ENCODE data around the gene PNPLA7.

The PNPLA7 gene

DNA sequence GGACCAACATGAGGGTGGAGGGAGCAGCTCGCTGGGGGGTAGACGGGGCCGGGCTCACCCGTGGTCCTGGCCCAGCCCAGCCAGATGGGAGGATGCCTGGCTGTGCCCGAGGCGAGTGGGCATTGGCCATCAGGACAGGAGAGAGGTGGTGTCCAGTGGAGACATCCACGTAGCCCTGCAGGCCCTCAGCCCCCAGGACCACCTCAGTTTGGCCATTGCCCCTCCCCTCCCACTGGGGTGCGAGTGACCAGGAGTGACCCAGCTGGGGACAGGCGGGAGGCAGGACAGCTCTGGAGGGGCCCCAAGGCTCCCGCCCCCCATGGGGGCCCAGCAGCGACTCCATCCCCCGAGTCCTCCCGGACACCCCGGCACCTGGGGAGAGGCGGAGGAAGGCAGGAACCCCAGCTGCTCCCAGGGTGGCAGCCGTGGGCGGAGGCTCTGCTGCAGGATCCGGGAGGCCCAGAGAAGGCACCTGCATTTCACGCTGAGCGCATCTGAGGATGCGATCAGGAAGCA, 118.7 kb downstream of the PNPLA7 start:
- DNase-seq, result no peak

DNA sequence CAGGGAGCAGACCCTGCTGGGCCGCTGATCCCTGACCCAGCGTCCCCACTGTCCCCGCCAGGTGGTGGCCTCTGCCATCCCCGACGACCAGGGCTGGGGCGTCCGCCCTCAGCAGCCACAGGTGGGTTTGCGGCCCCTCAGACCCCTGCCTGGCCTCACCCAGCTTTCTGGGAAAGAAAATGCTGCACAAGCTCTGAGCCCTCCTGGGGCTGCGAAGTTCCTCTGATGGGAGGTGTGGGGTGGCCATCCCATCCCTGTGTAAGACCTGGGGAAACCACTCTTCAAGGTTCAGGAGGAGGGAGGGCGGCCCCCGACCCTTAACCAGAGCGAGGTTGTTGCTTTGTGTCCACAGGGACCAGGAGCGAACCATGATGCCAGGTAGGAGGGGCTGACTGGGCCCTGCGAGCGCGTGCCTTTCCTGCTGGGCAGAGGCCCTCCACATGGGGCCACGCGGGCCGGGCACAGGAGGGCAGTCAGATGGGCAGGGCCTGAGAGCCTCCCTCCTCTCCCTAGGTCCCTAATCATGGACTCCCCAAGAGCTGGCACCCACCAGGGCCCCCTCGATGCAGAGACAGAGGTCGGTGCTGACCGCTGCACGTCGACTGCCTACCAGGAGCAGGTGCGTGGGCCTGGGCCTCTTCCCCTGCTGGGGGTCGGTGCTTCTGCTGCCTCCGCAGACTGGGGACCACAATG, 119.3 kb downstream of the PNPLA7 start:
- no peak for DNase-seq

DNA sequence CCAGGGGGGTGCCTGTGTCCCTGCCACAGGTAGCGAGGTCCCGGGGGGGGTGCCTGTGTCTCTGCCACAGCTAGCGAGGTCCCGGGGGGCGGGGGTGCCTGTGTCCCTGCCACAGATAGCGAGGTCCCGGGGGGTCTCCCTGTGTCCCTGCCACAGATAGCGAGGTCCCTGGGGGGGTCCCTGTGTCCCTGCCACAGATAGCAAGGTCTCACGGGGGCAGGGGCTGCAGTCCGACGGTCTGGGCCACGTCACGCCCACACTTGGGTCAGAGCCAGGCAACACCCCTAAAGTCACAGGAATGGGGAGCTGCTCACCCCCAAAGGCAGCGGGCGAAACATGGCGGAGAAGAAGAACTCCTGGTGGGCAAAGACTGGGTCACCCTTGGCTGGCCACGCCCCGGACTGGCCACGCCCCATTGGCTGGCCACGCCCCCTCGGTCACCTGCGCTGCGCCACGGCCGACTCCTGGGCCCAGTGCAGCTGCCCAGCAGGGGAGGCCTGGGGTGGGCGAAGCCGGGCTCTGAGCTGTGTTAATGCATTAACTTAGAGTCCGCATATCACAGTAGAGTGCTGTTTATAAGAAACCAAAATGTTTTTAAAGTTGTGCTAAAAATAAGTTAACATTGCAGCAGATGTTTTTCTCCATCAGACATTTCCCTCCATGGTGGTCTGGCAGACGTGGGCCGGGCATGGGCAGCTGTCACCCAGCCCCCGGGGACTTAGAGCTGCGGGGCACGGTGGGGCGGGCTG, 120.1 kb downstream of the PNPLA7 start:
- peak; percentile 83 for DNase-seq

DNA sequence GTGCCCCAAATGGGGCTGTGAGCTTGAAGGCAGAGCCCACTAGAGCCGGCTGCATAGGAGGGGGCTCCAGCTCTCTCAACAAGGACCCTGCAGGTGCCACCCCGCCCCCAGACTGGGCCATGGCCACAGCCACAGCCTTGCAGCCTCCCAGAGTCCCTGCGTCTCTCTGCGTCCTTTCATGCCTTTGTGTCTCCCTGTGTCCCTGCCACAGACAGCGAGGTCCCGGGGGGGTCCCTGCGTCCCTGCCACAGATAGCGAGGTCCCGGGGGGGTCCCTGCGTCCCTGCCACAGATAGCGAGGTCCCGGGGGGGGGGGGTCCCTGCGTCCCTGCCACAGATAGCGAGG, 120.7 kb downstream of the PNPLA7 start:
- DNase-seq, result peak; percentile 33

GRCh38 chr9:137428841-137429545, 121.2 kb downstream of the PNPLA7 start:
- peak; percentile 44 for DNase-seq

- DNase-seq, result no peak
Observed at GRCh38 chr9:137428311-137428630, 121.9 kb downstream of the PNPLA7 start.

GRCh38 chr9:137427454-137428310, 122.5 kb downstream of the PNPLA7 start:
- DNase-seq, result no peak

GRCh38 chr9:137426018-137426681, 124.1 kb downstream of the PNPLA7 start:
- no peak for DNase-seq

- DNase-seq, result no peak
Observed at GRCh38 chr9:137423514-137424291, 126.5 kb downstream of the PNPLA7 start.

GRCh38 chr9:137422604-137423513, 127.3 kb downstream of the PNPLA7 start, which contains the start of the genes EXD3 and NOXA1:
TSS of gene EXD3 (minus strand) at chr9:137423162. CDS start at chr9:137395357, 27,805 bp downstream.
TSS of gene NOXA1 (plus strand) at chr9:137423393. CDS start at chr9:137423530, 137 bp downstream.
- DNase-seq, result peak; percentile 99

GRCh38 chr9:137421838-137422603, 128.2 kb downstream of the PNPLA7 start:
- DNase-seq, result peak; percentile 68

- no peak for DNase-seq
Observed at GRCh38 chr9:137417161-137418021, 132.8 kb downstream of the PNPLA7 start.

GRCh38 chr9:137416563-137417151, 133.5 kb downstream of the PNPLA7 start:
- no peak for DNase-seq

DNA sequence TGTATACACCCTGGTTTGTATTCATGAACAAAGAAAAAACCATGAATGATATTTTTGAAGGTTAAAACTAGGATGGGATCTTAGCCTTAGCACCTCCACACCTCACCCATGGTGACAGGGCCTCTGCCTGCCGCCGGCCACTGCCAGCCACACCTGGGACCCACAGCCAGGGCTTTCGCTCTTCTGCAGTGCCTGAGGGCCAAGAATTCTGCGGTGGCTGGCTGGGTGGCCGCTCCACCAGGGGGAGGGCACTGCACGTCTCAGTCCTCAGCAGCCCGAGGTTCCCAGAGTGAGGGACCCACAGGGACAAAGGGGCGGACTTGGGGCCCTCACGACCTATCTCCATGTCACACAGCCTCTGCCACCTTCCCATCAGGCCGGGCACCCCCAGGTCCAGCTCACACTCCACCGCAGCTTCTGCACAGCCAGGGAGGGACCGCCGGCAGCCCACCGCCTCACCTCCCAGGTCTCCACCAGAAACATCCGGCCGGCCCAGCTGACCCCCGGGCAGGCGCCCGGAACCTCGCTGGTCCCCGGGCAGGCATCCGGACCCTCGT, 134.1 kb downstream of the PNPLA7 start:
- DNase-seq, result no peak

DNA sequence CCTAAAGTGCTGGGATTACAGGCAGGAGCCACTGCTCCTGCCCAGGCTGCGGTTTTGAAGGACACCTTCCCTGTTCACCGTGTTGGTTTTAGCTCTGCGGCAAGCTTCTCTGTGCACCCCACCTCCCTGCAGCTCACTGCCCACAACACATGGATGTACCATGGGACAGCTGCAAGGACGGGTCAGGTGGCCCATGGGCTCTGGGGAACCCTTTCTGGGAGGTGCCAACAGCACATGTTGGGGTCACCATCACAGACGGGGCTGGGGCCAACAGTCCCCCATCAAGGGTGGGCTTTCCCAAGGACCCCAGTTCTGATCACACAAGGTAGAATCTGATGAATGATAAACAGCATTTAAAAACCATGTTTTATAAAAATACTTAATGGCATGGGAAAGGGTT, 134.8 kb downstream of the PNPLA7 start:
- no peak for DNase-seq

GRCh38 chr9:137412431-137412830, 137.8 kb downstream of the PNPLA7 start:
- DNase-seq, result no peak

DNA sequence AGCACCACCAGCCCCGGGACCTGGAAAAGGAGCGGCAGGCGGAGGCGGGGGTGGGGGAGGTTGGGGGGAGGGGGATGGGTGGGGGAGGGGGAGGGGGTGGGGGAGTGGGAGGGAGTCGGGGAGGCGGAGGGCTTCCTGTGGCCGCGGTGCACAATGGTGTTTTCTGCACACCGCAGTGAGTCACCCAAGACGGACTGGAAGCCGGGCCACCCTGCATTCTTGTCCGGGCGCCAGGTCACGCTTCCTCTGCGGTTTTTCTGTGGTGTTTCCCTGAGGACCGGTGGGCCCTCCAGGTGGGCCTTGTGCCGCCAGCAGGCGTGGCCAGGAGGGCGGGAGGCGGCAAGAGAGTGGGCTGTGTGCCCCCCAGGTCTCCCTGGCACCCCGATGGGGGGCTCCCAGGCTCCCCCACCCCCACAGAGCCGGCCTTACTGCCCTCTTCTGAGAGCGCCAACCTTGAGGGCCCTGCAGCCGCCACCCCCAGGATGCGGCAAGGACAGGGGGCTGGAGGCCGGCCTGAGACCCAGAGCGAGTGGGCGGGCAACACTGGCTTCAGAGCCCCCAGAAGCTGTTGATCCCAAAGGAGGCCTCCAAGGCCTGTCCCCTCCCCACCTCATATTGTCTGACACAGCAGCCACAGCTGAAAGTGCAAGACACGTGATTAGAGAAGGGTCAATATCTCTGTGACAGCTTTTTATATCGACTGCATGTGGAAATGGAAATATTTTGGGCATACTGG, 138.4 kb downstream of the PNPLA7 start:
- DNase-seq, result peak; percentile 93

Measured in RPMI8226 (cell line).